HG02970 (cell line): ENCODE measurements around the gene BRMS1L.
A peak's percentile ranks its signal among the peaks of the same experiment; 100 is the strongest.
"Not testable (repeated sequence)": the region's sequence is repeated elsewhere in the genome, so short reads cannot be mapped to it uniquely, and the experiment has no call there.

ENCODE experiments used
- ATAC-seq: cut with Tn5 transposase; IDR thresholded peaks from one replicate; pipeline ENCODE4 v1.9.1; 2021; ENCODE audit warnings: mild to moderate bottlenecking, moderate library complexity, moderate number of reproducible peaks; ENCODE audit not compliant: unreplicated experiment, low FRiP score

Gene BRMS1L

GRCh38 chr14:35826218-35826951, at the start of gene BRMS1L:
TSS of gene BRMS1L (plus strand) at chr14:35826338. CDS start at chr14:35826517, 179 bp downstream.
- peak; percentile 98 for ATAC-seq

- no peak for ATAC-seq
Measured at GRCh38 chr14:35776823-35777222, 49.3 kb upstream of the BRMS1L start.

- ATAC-seq: not testable (repeated sequence)
Measured at GRCh38 chr14:35777550-35777949, 48.6 kb upstream of the BRMS1L start.

DNA sequence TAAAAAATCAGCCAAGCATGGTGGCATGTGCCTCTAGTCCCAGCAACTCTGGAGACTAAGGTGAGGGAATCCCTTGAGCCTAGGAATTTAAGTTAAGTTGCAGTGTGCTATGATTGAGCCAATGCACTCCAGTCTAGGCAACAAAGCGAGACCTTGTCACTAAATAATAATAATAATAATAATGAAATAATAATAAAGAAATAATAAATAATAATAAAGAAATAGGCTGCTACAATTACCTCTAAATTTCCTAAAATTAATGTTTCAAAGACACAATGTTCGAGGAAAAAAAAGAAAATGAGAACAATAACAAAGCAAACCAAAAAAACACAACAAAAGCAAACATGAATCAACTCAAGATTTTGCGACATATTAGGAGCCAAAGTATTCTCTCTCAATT, 46.8 kb upstream of the BRMS1L start:
- no peak for ATAC-seq

- no peak for ATAC-seq
Measured at GRCh38 chr14:35783699-35784098, 42.4 kb upstream of the BRMS1L start.

GRCh38 chr14:35786856-35787255, 39.3 kb upstream of the BRMS1L start:
- ATAC-seq: no peak

DNA sequence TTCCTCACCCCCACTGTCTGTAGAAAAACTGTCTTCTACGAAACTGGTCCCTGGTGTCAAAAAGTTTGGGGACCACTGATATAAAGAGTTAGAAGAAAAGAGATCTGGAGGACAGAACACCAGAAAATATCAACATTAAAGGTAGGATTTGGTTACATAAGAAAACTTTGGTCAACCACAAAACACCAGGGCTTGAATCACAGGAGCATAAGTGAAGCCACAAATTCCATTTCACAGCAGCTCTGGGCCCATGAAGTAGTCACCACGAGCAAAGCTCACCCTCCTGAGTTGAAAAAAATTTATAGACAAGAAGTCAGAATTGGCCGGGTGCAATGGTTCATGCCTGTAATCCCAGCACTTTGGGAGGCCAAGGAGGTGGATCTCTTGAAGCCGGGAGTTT, 36.5 kb upstream of the BRMS1L start:
- no peak for ATAC-seq

GRCh38 chr14:35797796-35798195, 28.3 kb upstream of the BRMS1L start:
- ATAC-seq: no peak

DNA sequence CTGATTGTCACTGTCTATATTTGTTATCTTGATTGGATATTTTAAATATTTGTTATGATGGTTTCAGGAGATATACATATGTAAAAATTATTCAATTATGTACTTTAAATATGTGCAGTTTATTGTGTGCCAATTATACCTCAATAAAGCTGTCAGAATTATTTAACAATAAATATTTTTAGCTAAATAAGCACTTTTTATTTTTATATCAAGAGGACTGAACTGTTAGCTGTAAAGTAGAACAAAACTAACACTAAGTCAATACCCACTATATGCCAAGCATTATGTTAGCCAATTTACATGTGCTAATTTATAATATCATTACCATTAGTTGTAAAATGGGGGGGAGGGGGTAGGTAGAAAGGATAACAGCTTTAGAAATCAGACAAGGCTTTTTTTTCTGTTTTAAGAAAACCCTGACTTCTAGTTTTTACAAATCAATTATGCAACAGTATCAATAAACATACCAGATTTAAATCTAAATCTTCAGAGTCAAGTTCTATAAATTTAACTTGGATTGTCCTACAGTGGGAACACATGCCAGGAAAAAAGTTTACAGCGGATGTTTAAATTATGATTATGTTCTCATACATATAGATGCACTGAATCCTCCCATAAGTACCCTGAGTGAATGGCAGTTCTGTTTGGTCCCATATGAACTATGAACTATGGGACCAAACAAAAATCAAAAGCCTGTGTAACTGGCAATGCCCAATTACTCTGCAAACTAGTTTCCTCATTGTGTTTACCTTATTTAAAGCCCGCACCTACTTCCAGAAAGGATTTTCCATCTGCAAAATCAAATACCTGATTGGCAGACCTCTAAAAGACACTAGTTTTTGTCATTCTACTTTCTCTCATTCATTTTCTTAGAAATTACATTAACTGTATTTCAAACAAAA, 19.9 kb upstream of the BRMS1L start:
- no peak for ATAC-seq

- ATAC-seq: no peak
Measured at GRCh38 chr14:35807131-35807961, 18.8 kb upstream of the BRMS1L start.

DNA sequence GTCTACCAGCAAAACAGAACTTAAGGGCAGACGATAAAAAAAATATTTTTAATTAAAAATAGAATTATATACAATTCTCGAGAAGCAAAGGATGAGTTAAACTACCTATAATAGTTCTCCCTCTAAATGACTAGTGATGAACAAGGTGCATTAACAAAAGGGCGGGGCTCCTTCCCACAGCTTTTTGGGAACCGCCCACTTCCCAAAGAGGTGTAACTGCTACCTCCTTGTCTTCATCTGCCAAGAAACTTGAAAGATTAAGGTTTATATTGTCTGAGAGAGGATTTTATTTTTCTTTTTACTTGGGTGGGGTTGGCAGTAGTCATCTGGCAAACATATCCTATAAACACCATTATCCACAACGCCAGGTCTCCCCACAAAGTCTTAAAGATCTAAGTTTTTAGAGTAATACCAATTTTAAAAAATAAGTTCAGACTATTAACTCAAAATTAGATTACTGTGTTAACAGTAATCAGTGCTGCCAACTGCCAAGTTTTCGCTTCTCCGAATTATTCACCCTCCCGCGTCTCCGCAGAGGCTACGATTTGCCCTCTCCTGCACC, 18.0 kb upstream of the BRMS1L start:
- no peak for ATAC-seq

GRCh38 chr14:35808638-35809563, 17.2 kb upstream of the BRMS1L start, which contains the start of gene RALGAPA1:
TSS of gene RALGAPA1 (minus strand) at chr14:35809295. CDS start at chr14:35808835, 460 bp downstream.
- peak; percentile 98 for ATAC-seq

DNA sequence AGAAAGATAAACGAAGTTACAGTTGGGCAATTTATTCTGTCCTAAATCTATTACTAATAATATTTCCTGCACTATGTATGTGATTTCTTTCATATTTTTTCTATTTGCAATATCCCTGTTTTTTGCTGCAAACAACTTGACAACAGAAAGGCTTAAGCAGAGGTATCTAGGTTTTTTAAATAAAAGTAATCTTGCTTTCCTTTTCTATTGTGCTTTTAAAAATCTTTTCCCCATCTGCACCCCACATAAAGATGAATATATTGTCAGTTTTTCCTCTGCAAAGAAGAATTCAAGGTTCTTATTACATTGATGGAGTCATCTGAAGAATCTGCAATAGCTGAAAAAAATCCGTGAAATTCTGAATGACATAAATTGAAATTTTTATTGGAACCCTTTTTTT, 16.5 kb upstream of the BRMS1L start:
- no peak for ATAC-seq

GRCh38 chr14:35810963-35811362, 15.2 kb upstream of the BRMS1L start:
- ATAC-seq: no peak

DNA sequence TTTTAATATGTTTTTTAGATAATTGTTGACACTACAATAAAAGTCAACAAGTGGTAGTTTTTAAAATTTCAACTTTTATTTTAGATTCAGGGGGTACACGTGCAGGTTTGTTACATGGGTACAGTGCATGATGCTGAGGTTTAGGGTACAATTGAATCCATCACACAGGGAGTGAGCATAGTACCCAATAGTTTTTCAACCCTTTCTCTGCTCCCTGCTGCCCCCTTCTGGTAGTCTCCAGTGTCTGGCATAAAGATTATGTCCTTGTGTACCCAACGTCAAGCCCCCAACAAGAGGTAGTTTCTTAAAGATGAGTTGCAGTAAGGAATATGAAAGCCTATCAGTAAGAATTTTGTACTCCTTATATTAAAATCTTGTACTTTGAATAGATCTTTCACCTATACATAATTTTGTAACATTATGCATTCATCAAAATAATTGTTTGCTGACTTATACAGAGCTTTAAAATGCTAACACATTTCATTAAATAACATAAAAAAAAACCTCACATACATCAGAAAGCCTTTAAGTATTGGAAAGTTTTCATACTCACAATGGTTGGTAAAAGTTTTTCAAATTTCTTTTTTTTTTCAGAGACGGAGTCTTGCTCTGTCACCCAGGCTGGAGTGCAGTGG, 11.7 kb upstream of the BRMS1L start:
- no peak for ATAC-seq

- no peak for ATAC-seq
Measured at GRCh38 chr14:35818346-35819115, 7.6 kb upstream of the BRMS1L start.

DNA sequence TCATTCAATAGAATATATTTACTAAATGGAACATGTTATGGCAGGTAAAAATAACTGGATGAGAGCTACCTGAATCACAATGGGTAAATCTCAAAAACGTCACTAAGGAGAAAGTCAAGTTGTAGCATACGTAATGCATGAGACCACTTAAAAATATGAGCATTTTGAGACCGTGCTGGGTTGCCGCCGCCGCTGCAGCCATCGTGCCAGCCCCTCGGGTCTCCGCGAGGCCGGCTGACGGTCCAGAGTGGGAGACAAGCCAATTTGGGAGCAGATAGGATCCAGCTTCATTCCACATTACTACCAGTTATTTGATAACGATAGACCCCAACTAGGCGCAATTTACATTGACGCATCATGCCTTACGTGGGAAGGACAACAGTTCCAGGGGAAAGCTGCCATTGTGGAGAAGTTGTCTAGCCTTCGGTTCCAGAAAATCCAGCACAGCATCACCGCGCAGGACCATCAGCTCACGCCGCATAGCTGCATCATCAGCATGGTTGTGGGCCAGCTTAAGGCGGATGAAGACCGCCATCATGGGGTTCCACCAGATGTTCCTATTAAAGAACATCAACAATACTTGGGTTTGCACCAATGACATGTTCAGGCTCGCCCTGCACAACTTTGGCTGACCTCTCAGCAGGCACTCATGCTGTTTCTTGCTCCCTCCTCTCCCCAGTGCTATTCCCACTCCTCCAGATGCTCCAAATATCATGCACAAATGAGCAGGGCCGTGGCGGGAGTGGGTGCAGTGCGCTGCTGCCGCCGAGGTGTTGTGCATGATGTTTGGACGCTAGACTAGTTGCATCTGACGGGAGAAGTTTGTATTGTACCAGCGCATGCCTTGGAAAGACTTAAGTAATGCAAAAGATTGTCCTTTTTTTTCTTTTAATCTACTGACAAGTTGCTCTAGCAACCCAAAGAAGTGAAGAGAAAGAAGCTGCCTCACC, 6.3 kb upstream of the BRMS1L start:
- no peak for ATAC-seq
